DOHH2 (cell line): ENCODE data around the gene ECE1.

ENCODE experiments used
- EZH2phosphoT487 ChIP-seq: fragments of 200-600 bp; sonication (generic); IDR thresholded peaks from 2 replicates; pipeline ENCODE4 v1.6.1; 2017; ENCODE audit warnings: borderline replicate concordance, mild to moderate bottlenecking, antibody characterized with exemption, low read length, moderate library complexity, mixed read lengths
- TF ChIP-seq, protein P1 (sequence below): fragments of 200-600 bp; sonication (generic); IDR thresholded peaks from one replicate; pipeline ENCODE4 v1.5.1; 2014; ENCODE audit warnings: antibody characterized with exemption, mild to moderate bottlenecking, low read depth, low read length; ENCODE audit not compliant: poor library complexity, severe bottlenecking

DNA sequence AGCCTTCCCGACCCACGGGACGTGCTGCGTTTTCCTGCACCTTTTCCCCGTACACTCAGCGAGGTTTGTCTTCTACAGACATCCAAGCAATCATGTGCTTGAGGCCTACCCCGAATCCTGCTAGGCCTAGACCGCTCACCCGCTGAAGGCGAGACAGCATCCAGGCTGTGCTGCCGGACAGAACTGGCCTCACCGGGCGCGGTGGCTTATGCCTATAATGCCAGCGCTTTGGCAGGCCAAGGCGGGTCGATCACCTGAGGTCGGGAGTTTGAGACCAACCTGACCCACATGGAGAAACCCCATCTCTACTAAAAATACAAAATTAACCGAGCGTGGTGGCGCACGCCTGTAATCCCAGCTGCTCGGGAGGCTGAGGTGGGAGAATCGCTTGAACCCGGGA is 54.1 kb downstream of the ECE1 start:
- TF ChIP-seq, protein P1, sequence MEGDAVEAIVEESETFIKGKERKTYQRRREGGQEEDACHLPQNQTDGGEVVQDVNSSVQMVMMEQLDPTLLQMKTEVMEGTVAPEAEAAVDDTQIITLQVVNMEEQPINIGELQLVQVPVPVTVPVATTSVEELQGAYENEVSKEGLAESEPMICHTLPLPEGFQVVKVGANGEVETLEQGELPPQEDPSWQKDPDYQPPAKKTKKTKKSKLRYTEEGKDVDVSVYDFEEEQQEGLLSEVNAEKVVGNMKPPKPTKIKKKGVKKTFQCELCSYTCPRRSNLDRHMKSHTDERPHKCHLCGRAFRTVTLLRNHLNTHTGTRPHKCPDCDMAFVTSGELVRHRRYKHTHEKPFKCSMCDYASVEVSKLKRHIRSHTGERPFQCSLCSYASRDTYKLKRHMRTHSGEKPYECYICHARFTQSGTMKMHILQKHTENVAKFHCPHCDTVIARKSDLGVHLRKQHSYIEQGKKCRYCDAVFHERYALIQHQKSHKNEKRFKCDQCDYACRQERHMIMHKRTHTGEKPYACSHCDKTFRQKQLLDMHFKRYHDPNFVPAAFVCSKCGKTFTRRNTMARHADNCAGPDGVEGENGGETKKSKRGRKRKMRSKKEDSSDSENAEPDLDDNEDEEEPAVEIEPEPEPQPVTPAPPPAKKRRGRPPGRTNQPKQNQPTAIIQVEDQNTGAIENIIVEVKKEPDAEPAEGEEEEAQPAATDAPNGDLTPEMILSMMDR = no peak
- no peak for TF ChIP-seq EZH2phosphoT487
